ENCODE measurements around the gene GP5. TPM values are rescaled to one million over a fixed set of nuclear protein-coding genes. Genes with fewer than 3 reads are reported as not detected.

Gene GP5
- total RNA-seq, 1 experiment from 2014 or later: not detected

DNA sequence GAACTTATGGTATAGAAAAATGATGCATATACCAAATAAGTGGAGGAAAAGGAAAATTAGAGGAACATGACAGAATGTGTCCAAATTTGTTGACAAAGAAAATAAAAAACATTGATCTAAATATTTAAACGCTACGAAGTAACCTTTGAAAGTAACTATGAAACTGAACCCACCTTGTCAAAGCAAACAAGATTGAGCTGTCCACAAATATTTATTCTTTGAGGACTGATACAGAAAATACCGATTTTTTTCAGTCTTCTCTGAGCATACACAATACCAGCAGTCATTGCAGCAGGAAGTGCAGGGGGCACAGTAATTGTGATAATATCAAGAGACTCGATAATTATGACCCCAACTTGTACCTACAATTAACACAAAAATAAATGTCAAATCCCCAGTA, 47.7 kb upstream of the GP5 start:
- no peak overlapping the region for H3T11ph ChIP-seq (ENCODE audit: low read length)
- no peak overlapping the region for H2BK5ac ChIP-seq (ENCODE audit: insufficient read length, low read length)
- no peak overlapping the region for H3K9ac ChIP-seq (ENCODE audit: extremely low read depth, insufficient read length, low read length)
- Mint-ChIP-seq H3K9me3 (no peaks in the 10 kb centered on the region), H3K4me3 (no peak overlapping the region), H3K27ac (no peak overlapping the region), H3K4me1 (no peaks in the 10 kb centered on the region), H3K36me3 (ENCODE audit: insufficient read depth in 1 of 3, low read depth in 3 of 3) (peaks cover 27 to 67% (median 65%) of the 10 kb centered on the region in 3 experiments; a peak in 6 of 7 replicates), H3K27me3 (ENCODE audit: low read depth) (no peaks in the 10 kb centered on the region)
- H2AFZ ChIP-seq (ENCODE audit: low read length): no peak overlapping the region
- no peak overlapping the region for H2BK20ac ChIP-seq (ENCODE audit: low read depth, low read length, poor library complexity, severe bottlenecking)
- no peak overlapping the region for H4K8ac ChIP-seq (replicated peaks; ENCODE audit: insufficient read length, low read depth, low read length)
- H4K5ac ChIP-seq (ENCODE audit: insufficient read length, low read depth, low read length): no peak overlapping the region
- no peak overlapping the region for H3K4me2 ChIP-seq (ENCODE audit: insufficient read depth, insufficient read length, low read length)
- no peak overlapping the region for H3K18ac ChIP-seq (ENCODE audit: insufficient read length, low read depth, low read length)
- H4K91ac ChIP-seq (ENCODE audit: insufficient read length, low read depth, low read length): no peak overlapping the region
- no peak overlapping the region for H3K56ac ChIP-seq (ENCODE audit: insufficient read length, low read depth, low read length)
- no peak overlapping the region for H3K4ac ChIP-seq (ENCODE audit: low read depth, low read length)
- no peaks in the 10 kb centered on the region for H3K79me1 ChIP-seq (ENCODE audit: insufficient read depth, low read depth, low read length, poor library complexity, severe bottlenecking)
- H2BK120ac ChIP-seq (ENCODE audit: low read depth, low read length, poor library complexity, severe bottlenecking): no peak overlapping the region
- H3K9me3 ChIP-seq (ENCODE audit: control insufficient read depth, low read depth, low read length): no peaks in the 10 kb centered on the region
- no CpG with 5 or more reads among the region's 4 CpGs for WGBS (ENCODE audit: extremely low coverage, insufficient read length, low lambda C conversion rate)
- H3K23ac ChIP-seq (ENCODE audit: insufficient read length, low read depth, low read length): no peak overlapping the region
- no peaks in the 10 kb centered on the region for H3K79me2 ChIP-seq (ENCODE audit: insufficient read depth, low read length)
- no peak overlapping the region for H2BK12ac ChIP-seq (ENCODE audit: insufficient read length, low read depth, low read length)
- H3K27ac ChIP-seq (ENCODE audit: insufficient read length, low read depth, low read length): no peak overlapping the region
- H2AK5ac ChIP-seq (ENCODE audit: insufficient read length, low read length): no peak overlapping the region
- no peaks in the 10 kb centered on the region for H4K20me1 ChIP-seq (ENCODE audit: control insufficient read depth, insufficient read depth, insufficient read length)
- H3K23me2 ChIP-seq (ENCODE audit: insufficient read length, low read depth, low read length, poor library complexity, severe bottlenecking): no peaks in the 10 kb centered on the region
- H3K4me1 ChIP-seq (ENCODE audit: insufficient read depth, low read length): no peaks in the 10 kb centered on the region
- no peak overlapping the region for H3K14ac ChIP-seq (ENCODE audit: insufficient read depth, low read length)
- no peak for DNase-seq
- H3K27me3 ChIP-seq (ENCODE audit: insufficient read depth, low read length): no peaks in the 10 kb centered on the region
- no peak overlapping the region for H2BK15ac ChIP-seq (ENCODE audit: low read depth, low read length)
- TF ChIP-seq, protein P1, sequence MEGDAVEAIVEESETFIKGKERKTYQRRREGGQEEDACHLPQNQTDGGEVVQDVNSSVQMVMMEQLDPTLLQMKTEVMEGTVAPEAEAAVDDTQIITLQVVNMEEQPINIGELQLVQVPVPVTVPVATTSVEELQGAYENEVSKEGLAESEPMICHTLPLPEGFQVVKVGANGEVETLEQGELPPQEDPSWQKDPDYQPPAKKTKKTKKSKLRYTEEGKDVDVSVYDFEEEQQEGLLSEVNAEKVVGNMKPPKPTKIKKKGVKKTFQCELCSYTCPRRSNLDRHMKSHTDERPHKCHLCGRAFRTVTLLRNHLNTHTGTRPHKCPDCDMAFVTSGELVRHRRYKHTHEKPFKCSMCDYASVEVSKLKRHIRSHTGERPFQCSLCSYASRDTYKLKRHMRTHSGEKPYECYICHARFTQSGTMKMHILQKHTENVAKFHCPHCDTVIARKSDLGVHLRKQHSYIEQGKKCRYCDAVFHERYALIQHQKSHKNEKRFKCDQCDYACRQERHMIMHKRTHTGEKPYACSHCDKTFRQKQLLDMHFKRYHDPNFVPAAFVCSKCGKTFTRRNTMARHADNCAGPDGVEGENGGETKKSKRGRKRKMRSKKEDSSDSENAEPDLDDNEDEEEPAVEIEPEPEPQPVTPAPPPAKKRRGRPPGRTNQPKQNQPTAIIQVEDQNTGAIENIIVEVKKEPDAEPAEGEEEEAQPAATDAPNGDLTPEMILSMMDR (conservative IDR thresholded peaks at IDR 0.05): no peak

Data from H9 (cell line).